ENCODE measurements around the gene KANK3.

GRCh38 chr19:8343483-8343844 is 402 bp upstream of the KANK3 start:
- no peak for TF ChIP-seq EZH2 (IDR thresholded peaks at IDR 0.05; ENCODE audit: low read length)
- TF ChIP-seq CTCF (optimal IDR thresholded peaks at IDR 0.05 in 1 of 3, IDR thresholded peaks at IDR 0.05 in 1 of 3, conservative IDR thresholded peaks at IDR 0.05 in 1 of 3; ENCODE audit: extremely low read depth in 1 of 3, insufficient read depth in 2 of 3, low read length in 3 of 3): no peak

Measured in keratinocyte (primary cell).